ENCODE data around the gene PTPRJ. TPM values are rescaled to one million over a fixed set of nuclear protein-coding genes. Genes with fewer than 3 reads are reported as not detected.

The PTPRJ gene
- total and polyA plus RNA-seq, 8 donors: 12.6 to 63.5 (median 16.6) TPM

GRCh38 chr11:48106166-48106565 is 125.8 kb downstream of the PTPRJ start:
- Histone ChIP-seq H3K4me3 (no peak overlapping the region), H3K27ac (no peak overlapping the region), H3K36me3 (no peaks in the 10 kb centered on the region), H3K27me3 (no peaks in the 10 kb centered on the region), H3K4me1 (peaks cover 8 to 56% of the 10 kb centered on the region in 2 donors), H3K9me3 (no peaks in the 10 kb centered on the region)
- DNase-seq: no peak
- no peak for TF ChIP-seq CTCF (IDR thresholded peaks at IDR 0.05)
- intact Hi-C loops (cut with DNase I): loop anchor here in 1 of 2 donors (10.0 kb wide), 1 partner anchor 171 kb away; no protein-coding TSS in a partner anchor
- ATAC-seq: no peak

- H3K4me3 ChIP-seq: no peak overlapping the region
- H3K9me3 ChIP-seq: no peaks in the 10 kb centered on the region
- intact Hi-C loops (cut with DNase I): loop anchor here in 1 of 2 donors (10.0 kb wide), 1 partner anchor 172 kb away; no protein-coding TSS in a partner anchor
- peaks cover 0 to under 1% of the 10 kb centered on the region in 2 donors for H3K36me3 ChIP-seq
- DNase-seq: no peak
- peaks cover 8 to 56% of the 10 kb centered on the region in 2 donors for H3K4me1 ChIP-seq
- no peak for TF ChIP-seq CTCF (IDR thresholded peaks at IDR 0.05)
- ATAC-seq: no peak
- peak overlapping the region in 1 of 2 donors; percentile 21 for H3K27ac ChIP-seq
- H3K27me3 ChIP-seq: no peaks in the 10 kb centered on the region
Observed at GRCh38 chr11:48107188-48107704, 126.9 kb downstream of the PTPRJ start.

GRCh38 chr11:48108231-48109045 is 128.1 kb downstream of the PTPRJ start:
- Histone ChIP-seq H3K27ac (peak overlapping the region in 1 of 2 donors; percentile 58), H3K9me3 (no peaks in the 10 kb centered on the region), H3K27me3 (no peaks in the 10 kb centered on the region), H3K4me3 (no peak overlapping the region), H3K4me1 (peaks cover 8 to 56% of the 10 kb centered on the region in 2 donors), H3K36me3 (peaks cover 0 to 12% of the 10 kb centered on the region in 2 donors)
- no peak for TF ChIP-seq CTCF (IDR thresholded peaks at IDR 0.05)
- ATAC-seq (no peak), DNase-seq (no peak)
- intact Hi-C loops (cut with DNase I): loop anchor here in 1 of 2 donors (10.0 kb wide), 1 partner anchor 174 kb away; no protein-coding TSS in a partner anchor

- H3K4me1 ChIP-seq: peaks cover 8 to 56% of the 10 kb centered on the region in 2 donors
- H3K27ac ChIP-seq: peak overlapping the region in 1 of 2 donors; percentile 58
- intact Hi-C loops (cut with DNase I): loop anchor here in 1 of 2 donors (10.0 kb wide), 1 partner anchor 174 kb away; no protein-coding TSS in a partner anchor
- peak; percentile 73 for ATAC-seq
- H3K27me3 ChIP-seq: no peaks in the 10 kb centered on the region
- no peak for DNase-seq
- no peaks in the 10 kb centered on the region for H3K9me3 ChIP-seq
- peak in 1 of 2 donors; percentile 34 for TF ChIP-seq CTCF (IDR thresholded peaks at IDR 0.05)
- H3K36me3 ChIP-seq: peaks cover 0 to 18% of the 10 kb centered on the region in 2 donors
- no peak overlapping the region for H3K4me3 ChIP-seq
Observed at GRCh38 chr11:48109046-48109666, 128.8 kb downstream of the PTPRJ start.

GRCh38 chr11:48110509-48110766 is 130.1 kb downstream of the PTPRJ start:
- ATAC-seq (no peak), DNase-seq (no peak)
- peaks cover 0 to 27% of the 10 kb centered on the region in 2 donors for H3K36me3 ChIP-seq
- peaks cover 4 to 10% of the 10 kb centered on the region in 2 donors for H3K9me3 ChIP-seq
- H3K4me1 ChIP-seq: peaks cover 8 to 50% of the 10 kb centered on the region in 2 donors
- no peak overlapping the region for H3K4me3 ChIP-seq
- H3K27ac ChIP-seq: no peak overlapping the region
- intact Hi-C loops (cut with DNase I): loop anchor here in 1 of 2 donors (5.0 kb wide), 1 partner anchor 173 kb away; no protein-coding TSS in a partner anchor
- H3K27me3 ChIP-seq: no peaks in the 10 kb centered on the region
- no peak for TF ChIP-seq CTCF (IDR thresholded peaks at IDR 0.05)
